IPS-11a (cell line): Measurements from ENCODE around the gene SLC26A1.
"Not testable (repeated sequence)": the region's sequence is repeated elsewhere in the genome, so short reads cannot be mapped to it uniquely, and the experiment has no call there.

Experiments
- H3K4me3 ChIP-seq: one replicate; pipeline ENCODE4 v1.5.1; 2013; ENCODE audit warnings: low read depth, low read length, control low read depth

Gene SLC26A1

DNA sequence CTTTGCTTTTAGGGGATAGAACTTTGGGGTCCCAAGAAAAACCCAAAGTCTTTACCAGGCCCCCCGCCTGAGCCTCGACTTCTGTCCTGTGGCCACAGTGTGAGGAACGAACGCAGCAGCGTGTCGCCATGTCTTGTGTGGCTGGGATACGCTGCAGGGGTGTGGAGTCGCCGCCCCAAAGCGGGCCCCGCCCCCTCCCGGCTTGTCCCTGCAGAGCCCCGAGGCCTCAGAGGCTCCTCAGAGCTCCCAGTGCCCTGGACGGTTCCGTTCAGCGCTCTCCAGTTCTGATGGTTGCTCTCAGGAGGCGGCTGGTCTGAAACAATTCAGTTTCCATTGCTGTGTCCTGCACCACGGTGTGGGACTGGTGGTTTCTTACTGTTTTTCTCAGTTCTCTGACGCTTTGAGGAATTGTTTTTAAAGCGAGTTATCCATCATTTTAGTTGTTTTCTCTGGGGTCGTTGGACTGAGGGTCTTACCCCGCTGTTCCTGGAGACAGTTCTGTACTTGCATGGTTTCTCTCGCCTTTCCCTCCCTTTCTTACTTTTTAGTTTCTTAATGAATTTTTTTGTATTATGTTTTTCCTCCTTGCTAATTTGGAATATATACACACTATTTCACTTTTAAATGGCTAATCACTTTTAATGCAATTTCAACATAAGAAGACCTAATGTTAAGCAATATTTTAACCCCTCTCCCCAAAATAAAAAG is 7.9 kb downstream of the SLC26A1 start:
- no peak overlapping the region for H3K4me3 ChIP-seq

DNA sequence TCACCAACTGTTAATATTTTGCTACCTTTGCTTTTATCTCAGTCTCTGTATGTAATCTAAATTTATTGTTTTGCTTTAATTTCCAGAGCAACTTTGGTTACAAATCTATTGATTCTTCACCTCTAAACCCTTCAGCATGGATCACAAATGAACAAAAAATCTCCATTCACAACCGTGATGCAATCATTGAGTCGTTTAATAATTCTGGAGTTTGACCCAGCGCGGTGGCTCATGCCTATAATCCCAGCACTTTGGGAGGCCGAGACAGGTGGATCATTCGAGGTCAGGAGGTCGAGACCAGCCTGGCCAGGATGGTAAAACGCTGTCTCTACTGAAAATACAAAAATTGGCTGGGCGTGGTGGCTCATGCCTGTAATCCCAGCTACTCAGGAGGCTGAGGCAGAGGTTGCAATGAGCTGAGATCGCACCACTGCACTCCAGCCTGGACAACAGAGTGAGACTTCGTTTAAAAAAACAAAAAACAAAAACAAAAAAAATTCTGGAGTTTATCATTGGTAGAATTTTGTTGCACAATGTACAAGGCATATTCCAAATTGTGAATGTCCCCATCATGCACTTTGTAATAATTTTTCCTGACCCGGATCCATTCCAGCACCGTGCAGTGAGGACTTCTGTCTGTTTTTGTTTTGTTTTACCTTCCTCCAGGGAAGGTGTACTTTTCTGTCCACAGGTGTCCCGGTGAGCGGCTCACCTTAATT is 8.7 kb downstream of the SLC26A1 start:
- H3K4me3 ChIP-seq: no peak overlapping the region

DNA sequence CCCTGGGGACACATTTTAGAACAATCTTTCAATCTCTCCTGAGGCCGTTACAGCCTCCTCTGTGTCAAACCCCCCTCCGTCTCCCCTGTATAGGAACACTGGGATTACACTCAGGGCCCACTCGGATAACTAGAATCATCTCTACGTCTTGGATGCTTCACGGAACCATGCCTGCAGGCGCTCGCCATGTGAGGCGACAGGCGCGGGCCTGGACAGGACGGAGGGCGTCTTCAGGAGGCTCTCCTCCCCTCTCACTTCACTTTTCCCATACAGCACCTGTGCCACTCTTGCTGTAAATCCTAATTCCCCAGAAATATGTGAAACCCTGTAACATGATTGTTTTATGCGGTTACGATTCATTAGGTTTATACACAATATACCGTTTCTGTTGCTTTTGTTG is 10.4 kb downstream of the SLC26A1 start:
- no peak overlapping the region for H3K4me3 ChIP-seq

DNA sequence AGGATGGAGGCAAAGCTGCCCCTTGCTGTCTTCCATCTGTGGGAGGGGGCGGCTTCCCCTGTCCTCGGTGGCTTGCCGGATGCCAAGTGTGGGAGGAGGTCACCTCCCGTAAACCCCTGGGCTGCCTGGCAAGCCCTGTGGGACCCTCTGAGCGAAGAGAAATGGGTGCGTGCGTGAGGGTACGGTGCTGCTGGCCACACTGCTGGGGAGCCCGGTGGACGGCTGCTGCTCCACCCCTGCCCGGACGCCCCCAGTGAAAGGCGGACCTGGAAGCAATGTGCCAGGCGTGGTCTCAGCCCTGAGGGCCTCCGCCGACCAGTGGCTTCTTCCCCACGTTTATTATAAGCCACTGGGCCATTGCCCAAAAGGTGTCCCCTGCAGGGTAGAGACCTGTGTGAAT is 10.9 kb downstream of the SLC26A1 start:
- H3K4me3 ChIP-seq: no peak overlapping the region

DNA sequence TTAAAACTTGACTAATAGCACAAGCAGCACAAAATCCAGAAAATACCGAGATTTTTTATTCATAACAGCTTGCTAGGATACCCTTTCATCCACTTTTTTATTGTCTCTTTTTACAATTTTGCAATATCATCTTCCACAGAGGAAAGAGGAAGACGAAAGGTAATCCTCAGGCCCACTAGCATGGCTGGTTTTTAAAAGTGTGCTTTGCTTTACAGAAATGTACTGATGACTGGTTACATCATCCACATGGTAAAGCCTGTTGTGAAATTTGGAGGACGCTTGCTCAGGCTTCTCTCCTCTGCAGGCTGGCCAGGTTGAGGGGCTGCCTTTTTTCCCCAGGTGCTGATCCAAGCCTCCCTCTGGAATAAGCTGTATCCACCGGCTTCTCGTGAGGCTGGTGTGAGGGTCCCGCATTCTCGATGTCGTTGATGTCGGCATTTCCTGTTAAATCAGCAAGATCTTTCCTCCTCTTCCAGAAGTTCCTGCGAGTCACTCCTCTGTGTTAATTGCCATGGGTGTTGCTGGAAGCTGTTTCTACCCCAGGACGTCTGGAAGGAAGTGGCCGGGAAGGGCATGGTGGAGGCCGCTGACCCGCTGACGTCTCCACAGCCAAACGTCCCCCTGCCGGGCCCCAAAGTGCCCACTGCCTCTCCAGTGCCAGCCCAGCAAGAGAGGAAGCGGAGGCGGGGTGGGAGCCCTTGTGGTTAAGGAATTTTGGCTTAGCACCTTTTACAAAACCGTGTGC is 14.1 kb downstream of the SLC26A1 start:
- H3K4me3 ChIP-seq: no peak overlapping the region

DNA sequence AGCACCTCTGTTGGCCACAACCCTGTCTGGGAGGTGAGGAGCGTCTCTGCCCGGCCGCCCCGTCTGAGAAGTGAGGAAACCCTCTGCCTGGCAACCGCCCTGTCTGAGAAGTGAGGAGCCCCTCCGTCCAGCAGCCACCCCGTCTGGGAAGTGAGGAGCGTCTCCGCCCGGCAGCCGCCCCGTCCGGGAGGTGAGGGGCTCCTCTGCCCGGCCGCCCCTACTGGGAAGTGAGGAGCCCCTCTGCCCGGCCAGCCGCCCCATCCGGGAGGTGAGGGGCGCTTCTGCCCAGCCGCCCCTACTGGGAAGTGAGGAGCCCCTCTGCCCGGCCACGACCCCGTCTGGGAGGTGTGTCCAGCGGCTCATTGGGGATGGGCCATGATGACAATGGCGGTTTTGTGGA is 17.2 kb downstream of the SLC26A1 start:
- H3K4me3 ChIP-seq: not testable (repeated sequence)

DNA sequence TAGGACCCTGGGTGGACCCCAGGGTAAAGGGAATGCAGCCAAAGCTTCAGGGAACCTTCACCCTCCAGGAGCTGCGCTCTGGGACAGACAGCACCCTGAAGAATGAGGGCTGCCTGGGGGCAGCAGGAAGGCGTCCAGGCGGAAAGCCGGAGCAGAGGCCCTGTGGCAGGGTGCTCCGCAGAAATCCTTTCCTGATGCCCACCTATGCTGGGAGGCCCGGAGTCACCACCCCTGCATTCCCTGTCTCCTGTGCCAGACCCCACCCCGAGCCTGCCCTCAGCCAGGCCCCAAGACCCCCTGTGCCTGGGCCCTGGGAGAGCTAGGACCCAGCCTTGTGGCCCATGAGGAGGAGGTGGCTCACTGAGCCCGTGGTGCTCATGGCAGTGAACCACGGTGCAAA is 18.5 kb downstream of the SLC26A1 start:
- no peak overlapping the region for H3K4me3 ChIP-seq

DNA sequence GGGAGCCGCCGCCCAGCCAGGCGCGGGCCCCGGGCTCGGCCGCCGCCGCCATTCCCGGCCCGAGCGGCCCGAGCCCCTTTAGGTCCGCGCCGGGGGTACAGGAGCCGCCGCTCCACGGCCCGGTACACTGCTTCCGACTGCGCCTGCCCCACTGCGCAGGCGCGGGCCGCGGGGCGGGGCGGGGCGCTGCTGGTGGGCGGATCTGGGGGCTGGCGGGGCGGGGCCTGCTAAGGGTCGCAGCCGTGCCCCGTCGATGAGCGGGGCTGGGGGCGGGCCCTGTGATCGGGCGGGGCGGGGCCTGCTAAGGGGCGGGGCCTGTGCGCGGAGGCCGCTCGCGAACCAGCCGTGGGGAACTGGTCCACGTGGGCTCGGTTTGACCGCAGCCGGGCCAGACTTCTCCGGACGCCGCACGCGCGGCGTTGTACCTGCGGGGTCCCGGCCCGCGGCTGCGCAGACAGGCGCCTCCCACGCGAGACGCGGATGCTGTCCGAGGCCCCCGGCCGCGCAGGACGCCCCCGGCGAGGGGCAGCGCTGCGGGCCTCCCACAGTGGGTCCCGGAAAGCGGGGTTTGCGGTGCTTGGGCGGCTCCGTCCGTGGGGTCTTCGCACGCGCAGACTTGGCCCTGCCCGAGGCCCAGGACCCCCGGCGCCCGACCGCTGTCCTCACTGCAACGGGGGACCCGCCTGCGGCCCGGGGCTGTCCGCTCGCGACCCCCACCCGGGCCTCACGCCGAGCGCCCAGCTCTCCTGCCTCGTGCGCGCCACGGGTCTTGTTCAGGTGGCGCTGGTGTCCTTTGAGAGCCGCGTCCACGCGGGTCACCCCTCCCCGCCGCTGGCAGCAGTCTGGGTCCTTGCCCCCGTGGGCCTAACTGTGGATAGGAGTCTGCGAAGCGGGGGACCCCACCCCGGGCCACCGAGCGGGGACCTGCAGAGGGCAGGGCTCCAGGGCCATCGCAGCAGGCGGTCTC is 19.5 kb downstream of the SLC26A1 start, which contains the start of gene DGKQ:
Gene DGKQ, minus strand, starts transcription at position 139 of the 967 bp plus-strand sequence. Its CDS starts 87 bp downstream, at position 52.
- peak within 1 kb of the TSS; percentile 55 for H3K4me3 ChIP-seq

DNA sequence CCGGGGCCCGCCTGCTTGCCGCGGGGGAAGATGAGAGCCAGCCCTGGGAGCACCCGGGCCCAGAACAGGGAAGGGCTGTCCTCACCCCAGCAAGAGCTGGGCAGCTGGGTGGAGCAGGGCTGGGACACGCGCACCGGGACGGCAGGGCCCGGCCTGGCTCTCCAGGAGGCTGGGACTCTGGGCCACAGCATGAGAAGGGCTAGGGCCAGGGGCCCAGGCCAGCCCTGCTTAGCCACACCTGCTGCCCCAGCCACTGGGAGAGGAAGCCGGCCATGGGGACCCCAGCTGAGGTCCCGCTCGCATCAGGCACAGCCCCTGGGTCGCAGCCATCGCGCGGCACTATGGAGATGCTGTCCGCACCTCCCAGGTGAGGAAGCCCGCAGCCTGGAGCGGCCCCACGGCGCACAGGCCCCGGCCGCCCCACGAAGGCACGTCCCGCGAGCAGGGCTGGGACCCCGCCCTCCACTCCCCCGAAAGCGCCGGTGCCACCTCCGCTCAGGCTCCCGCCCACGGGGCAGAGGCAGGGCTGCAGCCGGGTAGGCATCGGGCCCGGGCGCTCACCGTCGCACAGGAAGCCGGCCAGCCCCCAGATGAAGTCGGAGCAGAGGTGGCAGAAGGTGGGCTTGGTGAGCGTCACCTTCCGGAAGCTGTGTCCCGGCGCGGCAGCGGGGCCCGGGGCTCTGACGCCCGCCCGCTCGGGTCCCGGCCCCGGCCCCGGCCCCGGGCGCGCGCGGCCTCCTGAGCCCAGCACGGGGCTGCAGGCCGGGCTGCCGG is 20.4 kb downstream of the SLC26A1 start:
- peak overlapping the region; percentile 55 for H3K4me3 ChIP-seq

DNA sequence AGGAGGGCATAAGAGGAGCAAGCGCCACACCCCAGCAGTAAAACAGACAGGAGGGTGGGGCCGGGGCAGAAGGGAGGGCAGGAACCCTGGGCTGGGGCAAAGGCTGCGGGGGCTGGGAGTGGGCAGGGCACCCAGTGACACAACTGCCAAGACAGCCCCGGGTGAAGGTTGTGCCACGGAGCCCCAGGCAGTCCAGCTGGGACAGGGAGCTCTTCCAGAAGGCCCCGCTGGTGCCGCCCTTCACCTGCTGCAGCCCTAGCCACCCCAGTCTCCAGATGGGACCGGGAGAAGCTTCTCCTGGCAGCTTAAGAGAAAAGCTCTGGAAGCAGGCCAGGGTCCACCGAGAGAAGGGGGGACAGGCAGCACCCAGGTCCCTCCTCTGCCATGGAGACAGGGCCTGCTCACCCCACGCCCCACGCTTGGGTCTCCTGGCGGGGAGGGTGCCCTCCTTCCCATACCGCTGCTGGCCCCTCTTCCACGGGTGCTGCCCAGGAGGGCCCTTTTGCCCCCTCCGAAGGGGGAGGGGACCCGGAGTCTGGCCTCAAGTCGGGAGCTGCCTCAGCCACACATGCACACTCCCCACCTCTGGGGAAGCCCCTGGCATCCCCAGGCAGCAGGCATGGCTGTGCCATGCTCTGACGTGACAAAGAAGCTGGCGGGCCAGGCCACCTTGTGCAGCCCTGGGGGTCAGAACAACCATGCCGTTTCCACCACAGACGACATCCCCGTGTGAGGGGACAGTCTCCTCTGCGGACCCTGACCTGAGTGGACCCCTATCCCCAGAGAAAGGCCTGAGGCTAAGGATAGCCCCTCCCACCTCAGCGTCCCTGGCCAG is 21.3 kb downstream of the SLC26A1 start:
- H3K4me3 ChIP-seq: no peak overlapping the region

DNA sequence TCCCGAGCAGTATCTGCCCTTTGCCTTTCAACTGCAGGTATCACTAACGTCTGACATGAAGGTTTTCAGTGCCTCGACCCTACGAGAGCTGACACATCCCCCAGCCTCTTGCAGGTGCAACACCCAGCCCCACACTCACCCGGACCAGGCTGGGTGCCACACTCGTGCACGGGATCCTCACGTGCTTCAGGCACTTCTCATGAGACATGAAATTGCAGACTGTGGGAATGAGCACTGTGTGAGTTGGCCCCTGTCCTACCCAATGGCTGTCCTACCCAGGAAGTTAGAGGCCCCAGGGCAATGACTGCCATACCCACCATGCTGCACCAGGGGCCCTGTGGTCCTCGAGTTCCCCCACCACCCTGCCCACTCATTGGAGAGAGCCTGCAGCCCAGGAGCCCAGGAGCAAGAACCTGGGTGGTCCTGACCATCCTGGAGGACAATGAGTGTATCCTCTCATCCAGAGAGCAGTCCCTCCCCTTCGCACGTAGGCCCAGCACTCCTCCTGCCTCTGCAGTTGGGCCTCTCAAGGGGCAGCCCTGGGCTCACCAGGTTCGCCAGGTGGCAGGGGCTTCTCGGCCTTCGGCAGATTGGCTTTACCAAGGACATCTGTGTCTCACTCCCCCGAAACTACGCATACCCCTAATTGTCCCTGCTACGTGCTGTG is 22.2 kb downstream of the SLC26A1 start:
- H3K4me3 ChIP-seq: no peak overlapping the region

DNA sequence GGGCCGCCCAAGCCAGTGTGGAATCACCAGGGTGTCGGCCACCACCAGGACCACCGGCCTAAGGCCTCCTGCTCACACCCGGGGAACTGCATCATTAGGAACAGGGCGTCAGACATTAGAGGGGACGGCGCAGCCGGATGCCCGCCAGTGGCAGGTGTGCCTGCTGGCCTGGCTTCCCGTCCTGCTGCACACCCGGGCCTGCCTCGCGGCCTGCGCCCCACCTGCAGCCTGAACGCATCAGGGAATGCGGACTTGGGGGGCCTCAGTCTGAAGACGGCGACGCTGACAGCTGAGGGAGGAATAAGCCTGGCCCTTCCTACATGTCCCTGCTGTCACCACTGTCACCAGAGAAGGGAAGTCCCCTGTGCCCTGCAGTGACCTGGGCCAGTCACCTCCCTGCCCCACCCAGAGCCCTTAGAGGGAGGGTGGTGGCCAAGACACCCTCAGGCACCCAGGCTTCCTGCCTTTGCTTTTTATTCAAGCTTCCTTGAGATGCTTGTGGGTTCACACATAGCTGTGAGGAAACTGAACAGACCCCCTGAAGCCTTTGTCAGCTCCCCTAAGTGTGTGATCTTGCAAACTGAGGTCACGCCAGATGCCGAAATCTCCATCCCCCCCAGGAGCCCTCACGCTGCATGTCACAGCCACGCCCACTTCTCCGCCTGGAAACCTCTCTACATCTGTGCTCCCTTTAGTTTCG is 23.0 kb downstream of the SLC26A1 start:
- no peak overlapping the region for H3K4me3 ChIP-seq

DNA sequence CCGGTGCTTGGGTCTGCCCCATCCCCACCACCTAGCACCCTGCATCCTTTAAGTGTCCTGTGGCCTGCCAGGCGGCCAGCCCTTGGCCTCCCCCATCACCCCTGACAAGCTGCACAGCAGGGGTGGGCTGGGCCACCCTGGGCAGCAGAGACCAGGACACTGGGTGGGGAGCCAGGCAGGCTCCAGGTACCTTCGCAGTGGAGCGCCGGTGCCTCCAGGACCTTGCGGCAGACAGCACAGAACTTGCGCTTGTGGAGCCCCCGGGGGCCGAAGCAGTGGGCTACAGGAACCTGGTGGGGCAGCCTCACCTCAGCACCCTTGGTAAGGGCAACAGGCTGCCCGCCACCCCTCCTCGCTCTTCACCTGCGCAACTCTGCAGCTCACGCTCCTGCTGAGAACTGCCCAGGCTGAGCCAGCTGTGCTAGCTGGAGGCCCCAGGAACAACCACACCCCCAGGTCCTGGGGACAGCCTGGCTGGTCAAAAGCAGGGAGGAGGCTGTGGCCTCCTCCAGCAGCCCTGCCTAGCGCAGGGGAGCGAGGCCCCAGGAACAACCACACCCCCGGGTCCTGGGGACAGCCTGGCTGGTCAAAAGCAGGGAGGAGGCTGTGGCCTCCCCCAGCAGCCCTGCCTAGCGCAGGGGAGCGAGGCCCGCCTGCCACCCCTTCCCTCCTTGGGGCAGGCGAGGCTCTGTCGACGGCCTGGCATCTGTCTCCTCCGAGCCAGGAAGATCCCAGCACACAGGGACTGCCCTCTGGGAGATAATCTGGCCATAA is 24.4 kb downstream of the SLC26A1 start:
- no peak overlapping the region for H3K4me3 ChIP-seq

DNA sequence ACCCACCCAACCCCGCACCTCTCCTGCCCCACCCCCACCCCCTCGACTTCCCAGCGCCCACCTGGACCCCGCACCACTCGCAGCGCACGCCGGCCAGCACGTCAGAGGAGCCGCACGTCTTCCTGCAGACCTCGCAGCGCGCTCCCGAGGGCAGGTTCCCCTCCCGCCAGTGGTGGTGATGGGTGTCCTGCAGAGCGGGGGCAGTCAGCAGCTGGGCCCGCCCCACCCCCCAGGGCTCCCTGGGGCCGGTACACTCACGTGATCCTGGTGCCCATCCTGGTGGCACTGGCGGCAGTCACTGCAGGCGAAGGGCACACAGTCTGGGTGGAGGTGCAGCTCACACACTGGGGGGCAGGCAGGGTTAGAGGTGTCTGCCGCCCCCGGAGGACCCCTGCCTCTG is 25.0 kb downstream of the SLC26A1 start:
- H3K4me3 ChIP-seq: no peak overlapping the region

DNA sequence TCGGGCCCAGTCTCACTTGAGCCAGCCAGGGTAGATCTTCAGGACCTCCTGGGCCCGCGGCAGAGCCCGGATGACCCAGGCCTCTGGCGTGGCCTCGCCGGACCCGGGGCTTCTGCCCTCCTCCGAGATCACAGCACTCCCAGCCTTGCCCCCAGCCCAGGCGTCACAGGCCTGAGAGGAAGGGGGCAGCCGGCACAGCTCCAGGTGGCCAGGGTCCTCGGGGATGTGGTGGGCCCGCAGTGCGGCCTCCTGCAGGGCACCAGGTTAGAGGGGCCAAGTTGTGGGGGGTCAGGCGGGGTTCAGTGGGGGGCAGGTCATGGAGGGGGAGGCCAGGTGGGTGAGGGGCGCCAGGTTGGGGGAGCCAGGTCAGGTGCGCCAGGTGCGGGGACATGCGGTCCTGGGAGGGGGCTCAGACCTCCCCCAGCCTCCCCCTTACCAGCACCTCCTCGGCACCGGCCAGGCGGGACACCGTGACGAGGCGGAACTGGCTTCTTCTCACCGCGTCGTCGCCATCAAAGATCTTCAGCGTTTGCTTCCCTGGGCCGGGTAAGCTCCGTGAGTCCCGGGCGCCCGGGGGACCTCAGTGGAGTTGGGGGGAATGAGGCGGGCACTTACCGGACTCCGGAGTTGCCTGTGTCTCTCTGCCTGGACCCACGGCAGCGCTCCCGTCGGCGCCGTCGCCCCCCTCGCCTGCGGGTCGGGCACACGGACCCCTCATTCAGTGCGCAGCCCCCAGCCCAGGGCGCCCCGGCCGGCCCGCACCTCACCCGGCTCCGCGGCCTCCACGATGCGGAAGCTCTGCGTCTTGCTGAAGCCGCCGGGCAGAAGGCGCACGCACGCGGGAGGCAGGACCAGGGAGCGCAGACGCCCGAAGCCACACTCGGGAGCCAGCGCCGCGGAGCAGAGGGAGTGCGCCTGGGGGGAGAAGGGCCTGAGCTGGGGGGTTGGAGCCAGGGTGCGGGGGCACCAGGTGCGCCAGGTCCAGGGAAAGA is 25.8 kb downstream of the SLC26A1 start:
- H3K4me3 ChIP-seq: no peak overlapping the region
